ENCODE data around the gene GRIN2A.

GRIN2A gene

GRCh38 chr16:10031955-10032354 lies 150.3 kb downstream of the GRIN2A start:
- Mint-ChIP-seq H3K27ac (no peak overlapping the region), H3K9me3 (no peaks in the 10 kb centered on the region), H3K27me3 (peaks cover 6% of the 10 kb centered on the region), H3K36me3 (ENCODE audit: low read depth) (no peaks in the 10 kb centered on the region), H3K4me3 (no peak overlapping the region), H3K4me1 (ENCODE audit: low read depth) (no peaks in the 10 kb centered on the region)
- no peak for DNase-seq

- H3K4me3 Mint-ChIP-seq: no peak overlapping the region
- H3K9me3 Mint-ChIP-seq: no peaks in the 10 kb centered on the region
- no peak overlapping the region for H3K27ac Mint-ChIP-seq
- peaks cover 2% of the 10 kb centered on the region for H3K27me3 Mint-ChIP-seq
- H3K4me1 Mint-ChIP-seq (ENCODE audit: low read depth): no peaks in the 10 kb centered on the region
- no peaks in the 10 kb centered on the region for H3K36me3 Mint-ChIP-seq (ENCODE audit: low read depth)
- no peak for DNase-seq
Observed at GRCh38 chr16:10031473-10031872, 150.8 kb downstream of the GRIN2A start.

- Mint-ChIP-seq H3K36me3 (ENCODE audit: low read depth) (no peaks in the 10 kb centered on the region), H3K27me3 (no peaks in the 10 kb centered on the region), H3K4me1 (ENCODE audit: low read depth) (no peaks in the 10 kb centered on the region), H3K27ac (no peak overlapping the region), H3K4me3 (no peak overlapping the region), H3K9me3 (no peaks in the 10 kb centered on the region)
- no peak for DNase-seq
Observed at GRCh38 chr16:10028644-10029043, 153.6 kb downstream of the GRIN2A start.

GRCh38 chr16:10027553-10027952 lies 154.7 kb downstream of the GRIN2A start:
- Mint-ChIP-seq H3K27ac (no peak overlapping the region), H3K36me3 (ENCODE audit: low read depth) (no peaks in the 10 kb centered on the region), H3K4me1 (ENCODE audit: low read depth) (no peaks in the 10 kb centered on the region), H3K4me3 (no peak overlapping the region), H3K9me3 (no peaks in the 10 kb centered on the region), H3K27me3 (no peaks in the 10 kb centered on the region)
- no peak for DNase-seq

DNA sequence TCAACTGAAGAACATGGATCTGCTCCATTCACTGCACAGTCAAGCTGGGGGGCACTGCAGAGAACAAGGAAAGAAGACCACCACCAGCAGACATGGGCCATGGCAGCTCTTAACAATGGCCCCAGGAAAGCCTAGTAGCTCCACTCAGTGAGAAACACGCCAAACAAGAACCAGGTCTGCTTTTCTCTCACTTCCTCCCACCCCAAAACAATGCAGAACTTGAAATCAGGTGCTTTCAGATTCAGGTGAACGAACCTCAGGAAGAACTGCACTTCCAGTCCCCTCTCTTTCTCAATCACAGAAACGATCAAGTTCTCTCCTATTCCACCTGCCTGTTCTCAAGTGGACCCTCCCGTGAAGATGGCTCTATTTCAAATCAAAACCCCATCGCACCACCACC lies 155.6 kb downstream of the GRIN2A start:
- no peak for DNase-seq
- Mint-ChIP-seq H3K4me1 (ENCODE audit: low read depth) (no peaks in the 10 kb centered on the region), H3K9me3 (no peaks in the 10 kb centered on the region), H3K4me3 (no peak overlapping the region), H3K27ac (no peak overlapping the region), H3K36me3 (ENCODE audit: low read depth) (no peaks in the 10 kb centered on the region), H3K27me3 (no peaks in the 10 kb centered on the region)

- peaks cover 2% of the 10 kb centered on the region for H3K9me3 Mint-ChIP-seq
- H3K27me3 Mint-ChIP-seq: no peaks in the 10 kb centered on the region
- no peaks in the 10 kb centered on the region for H3K4me1 Mint-ChIP-seq (ENCODE audit: low read depth)
- DNase-seq: no peak
- H3K4me3 Mint-ChIP-seq: no peak overlapping the region
- H3K36me3 Mint-ChIP-seq (ENCODE audit: low read depth): no peaks in the 10 kb centered on the region
- H3K27ac Mint-ChIP-seq: no peak overlapping the region
Observed at GRCh38 chr16:10022098-10022497, 160.1 kb downstream of the GRIN2A start.

DNA sequence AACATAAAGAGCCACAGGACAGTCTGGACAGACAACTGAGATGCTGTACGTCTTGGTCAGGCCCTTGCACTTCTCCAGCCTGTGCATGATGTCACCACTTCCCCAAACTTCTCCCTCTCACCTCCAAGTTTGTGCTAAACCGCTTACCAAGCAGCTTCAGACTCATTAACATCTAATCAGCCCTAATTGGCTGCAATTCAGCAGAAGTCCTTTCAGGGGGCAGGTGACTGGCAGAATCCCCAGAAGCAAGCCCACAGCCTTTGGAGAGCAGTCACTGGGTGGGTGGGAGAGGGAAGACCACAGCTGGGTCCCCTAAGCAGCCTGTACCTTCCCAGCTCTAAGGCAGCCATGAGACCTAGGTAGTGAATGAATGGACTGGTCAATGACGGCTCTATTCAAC lies 161.4 kb downstream of the GRIN2A start:
- H3K9me3 Mint-ChIP-seq: peaks cover 2% of the 10 kb centered on the region
- no peaks in the 10 kb centered on the region for H3K4me1 Mint-ChIP-seq (ENCODE audit: low read depth)
- no peak for DNase-seq
- no peak overlapping the region for H3K27ac Mint-ChIP-seq
- no peaks in the 10 kb centered on the region for H3K36me3 Mint-ChIP-seq (ENCODE audit: low read depth)
- H3K27me3 Mint-ChIP-seq: no peaks in the 10 kb centered on the region
- no peak overlapping the region for H3K4me3 Mint-ChIP-seq

- H3K9me3 Mint-ChIP-seq: peaks cover 2% of the 10 kb centered on the region
- peaks cover 2% of the 10 kb centered on the region for H3K27me3 Mint-ChIP-seq
- H3K4me3 Mint-ChIP-seq: no peak overlapping the region
Observed at GRCh38 chr16:10016752-10017151, 165.5 kb downstream of the GRIN2A start.

DNA sequence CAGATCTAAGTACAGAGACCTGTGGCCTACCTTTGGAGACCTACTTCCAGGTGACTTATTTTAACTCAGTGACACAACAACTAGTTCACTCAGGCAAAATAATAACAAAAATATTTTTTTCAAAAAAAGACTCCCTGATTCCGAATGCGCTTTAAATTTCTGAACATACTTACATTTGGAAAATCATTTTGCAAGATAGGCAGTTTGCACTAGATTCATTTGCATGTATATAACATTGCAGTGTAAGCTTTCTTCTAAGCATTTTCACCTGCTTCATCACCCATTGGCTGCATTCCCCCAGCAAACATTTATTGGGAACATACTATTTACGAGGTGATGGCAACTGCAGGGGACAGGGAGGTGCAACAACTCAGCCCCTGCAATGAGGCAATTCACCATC lies 166.8 kb downstream of the GRIN2A start:
- H3K27ac Mint-ChIP-seq: no peak overlapping the region
- H3K9me3 Mint-ChIP-seq: no peaks in the 10 kb centered on the region
- peaks cover 2% of the 10 kb centered on the region for H3K27me3 Mint-ChIP-seq
- no peaks in the 10 kb centered on the region for H3K4me1 Mint-ChIP-seq (ENCODE audit: low read depth)
- no peak for DNase-seq
- no peaks in the 10 kb centered on the region for H3K36me3 Mint-ChIP-seq (ENCODE audit: low read depth)
- no peak overlapping the region for H3K4me3 Mint-ChIP-seq

More at GRCh38 chr16:10016752-10017151, 165.5 kb downstream of the GRIN2A start:
- no peak overlapping the region for H3K27ac Mint-ChIP-seq
- H3K36me3 Mint-ChIP-seq (ENCODE audit: low read depth): no peaks in the 10 kb centered on the region
- H3K4me1 Mint-ChIP-seq (ENCODE audit: low read depth): no peaks in the 10 kb centered on the region
- DNase-seq: no peak

- no peak for DNase-seq
- Mint-ChIP-seq H3K9me3 (no peaks in the 10 kb centered on the region), H3K36me3 (ENCODE audit: low read depth) (no peaks in the 10 kb centered on the region), H3K4me3 (no peak overlapping the region), H3K27ac (no peak overlapping the region), H3K27me3 (peaks cover 2% of the 10 kb centered on the region), H3K4me1 (ENCODE audit: low read depth) (no peaks in the 10 kb centered on the region)
Observed at GRCh38 chr16:10013774-10014173, 168.5 kb downstream of the GRIN2A start.

- DNase-seq: no peak
- Mint-ChIP-seq H3K27me3 (peaks cover 2% of the 10 kb centered on the region), H3K9me3 (no peaks in the 10 kb centered on the region), H3K4me1 (ENCODE audit: low read depth) (no peaks in the 10 kb centered on the region), H3K27ac (no peak overlapping the region), H3K4me3 (no peak overlapping the region), H3K36me3 (ENCODE audit: low read depth) (no peaks in the 10 kb centered on the region)
Observed at GRCh38 chr16:10013364-10013763, 168.9 kb downstream of the GRIN2A start.

DNA sequence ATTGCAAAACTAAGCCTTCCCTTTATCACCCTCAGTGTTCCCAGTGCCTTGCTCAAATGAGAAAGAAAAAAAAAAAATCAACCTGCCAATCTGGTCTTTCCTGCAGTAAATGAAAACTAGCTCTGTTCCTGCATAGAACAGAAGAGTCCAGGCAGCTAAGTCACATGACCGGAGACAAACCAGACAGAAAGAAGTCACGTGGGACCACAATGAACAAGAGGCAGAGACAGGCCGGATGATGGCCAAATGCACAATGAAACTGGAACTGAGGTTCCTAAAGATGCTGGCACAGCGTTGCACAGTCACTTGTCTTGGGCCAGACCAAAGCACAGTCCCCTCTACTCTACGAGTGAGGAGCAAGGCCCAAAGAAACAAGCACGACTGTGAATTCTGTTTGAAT lies 172.5 kb downstream of the GRIN2A start:
- H3K27ac Mint-ChIP-seq: no peak overlapping the region
- H3K4me1 Mint-ChIP-seq (ENCODE audit: low read depth): no peaks in the 10 kb centered on the region
- peaks cover 2% of the 10 kb centered on the region for H3K27me3 Mint-ChIP-seq
- DNase-seq: no peak
- H3K36me3 Mint-ChIP-seq (ENCODE audit: low read depth): no peaks in the 10 kb centered on the region
- no peak overlapping the region for H3K4me3 Mint-ChIP-seq
- peaks cover 10% of the 10 kb centered on the region for H3K9me3 Mint-ChIP-seq

DNA sequence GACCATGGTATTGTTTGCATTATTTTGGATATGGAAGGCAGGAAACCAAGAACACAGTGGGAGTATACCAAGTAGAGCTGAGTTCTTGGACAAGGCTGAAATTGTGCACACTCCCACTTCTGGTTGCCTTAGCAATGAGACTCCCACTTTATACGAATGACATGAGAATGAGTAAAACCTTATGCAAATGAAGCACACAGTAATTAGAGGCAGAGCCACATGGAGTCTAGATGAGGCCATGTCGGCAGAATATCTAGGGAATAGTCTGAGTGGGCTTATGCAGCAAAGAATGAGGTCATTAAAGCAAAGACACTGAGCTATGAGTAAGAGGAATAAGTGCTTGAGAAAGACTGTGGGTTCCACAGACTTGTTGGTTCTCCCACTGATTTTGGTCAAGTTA lies 178.7 kb downstream of the GRIN2A start:
- H3K27me3 Mint-ChIP-seq: no peaks in the 10 kb centered on the region
- H3K4me3 Mint-ChIP-seq: no peak overlapping the region
- peaks cover 16% of the 10 kb centered on the region for H3K9me3 Mint-ChIP-seq
- H3K36me3 Mint-ChIP-seq (ENCODE audit: low read depth): no peaks in the 10 kb centered on the region
- H3K4me1 Mint-ChIP-seq (ENCODE audit: low read depth): no peaks in the 10 kb centered on the region
- H3K27ac Mint-ChIP-seq: no peak overlapping the region
- no peak for DNase-seq

DNA sequence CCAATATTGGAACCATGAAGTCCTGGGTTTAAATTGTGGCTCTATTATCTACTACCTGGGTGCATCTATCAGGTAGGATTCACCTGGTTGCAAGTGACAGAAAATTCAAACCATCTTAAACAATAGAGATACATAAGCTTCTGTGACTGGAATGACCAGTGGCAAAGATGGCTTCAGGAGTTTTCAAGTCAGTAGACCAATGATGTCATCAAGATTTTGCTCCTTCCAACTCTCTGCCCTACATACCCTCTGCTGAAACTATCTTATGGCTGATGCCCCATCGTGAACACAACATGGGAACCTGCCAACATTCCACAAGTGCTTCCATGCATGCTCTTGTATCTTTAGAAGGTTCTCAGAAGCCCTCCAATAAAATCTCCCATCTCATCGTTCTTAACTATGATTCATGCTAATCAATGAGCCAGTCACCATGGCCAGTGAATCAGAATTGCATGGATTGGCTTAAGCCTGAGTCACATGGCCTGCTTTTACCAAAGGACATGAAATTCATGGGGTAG lies 180.9 kb downstream of the GRIN2A start:
- Mint-ChIP-seq H3K9me3 (peaks cover 11% of the 10 kb centered on the region), H3K36me3 (ENCODE audit: low read depth) (no peaks in the 10 kb centered on the region), H3K4me1 (ENCODE audit: low read depth) (no peaks in the 10 kb centered on the region), H3K27me3 (no peaks in the 10 kb centered on the region), H3K4me3 (no peak overlapping the region), H3K27ac (no peak overlapping the region)
- DNase-seq: no peak

DNA sequence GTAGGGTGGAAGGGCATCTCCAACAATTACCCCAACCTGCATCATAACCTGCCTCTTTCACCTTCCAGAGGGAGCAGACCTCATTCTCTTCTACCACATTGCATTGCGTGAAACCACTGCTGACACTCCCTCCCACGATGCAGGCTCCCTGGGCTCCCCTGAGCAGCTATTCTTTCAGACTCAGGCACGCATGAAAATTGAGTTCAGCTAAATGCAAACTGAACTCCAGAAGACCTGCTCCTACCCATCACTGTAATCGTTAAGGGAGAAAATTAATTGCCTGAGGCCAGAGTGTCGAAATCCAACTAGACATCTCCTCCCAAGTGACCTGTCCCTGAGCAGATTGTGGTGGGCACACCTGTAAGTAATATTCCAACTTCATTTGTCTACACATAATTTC lies 186.0 kb downstream of the GRIN2A start:
- no peak for DNase-seq
- Mint-ChIP-seq H3K9me3 (peaks cover 5% of the 10 kb centered on the region), H3K4me3 (no peak overlapping the region), H3K27me3 (peaks cover 2% of the 10 kb centered on the region), H3K27ac (no peak overlapping the region), H3K36me3 (ENCODE audit: low read depth) (no peaks in the 10 kb centered on the region), H3K4me1 (ENCODE audit: low read depth) (no peaks in the 10 kb centered on the region)

- peaks cover 5% of the 10 kb centered on the region for H3K9me3 Mint-ChIP-seq
- no peak overlapping the region for H3K4me3 Mint-ChIP-seq
- H3K36me3 Mint-ChIP-seq (ENCODE audit: low read depth): no peaks in the 10 kb centered on the region
- peaks cover 2% of the 10 kb centered on the region for H3K27me3 Mint-ChIP-seq
- no peaks in the 10 kb centered on the region for H3K4me1 Mint-ChIP-seq (ENCODE audit: low read depth)
- no peak for DNase-seq
- H3K27ac Mint-ChIP-seq: no peak overlapping the region
Observed at GRCh38 chr16:9992441-9992840, 189.8 kb downstream of the GRIN2A start.
